Brain microvascular endothelial cell (primary cell): ENCODE measurements around the gene SH2D2A.

Experiments
- DNase-seq: peaks from one replicate; pipeline ENCODE4 v3.0.0-alpha.2; 2020
- H3K27ac ChIP-seq: fragments of 250-450 bp; sonication (Bioruptor Pico); 2 replicates; pipeline ENCODE4 v1.5.1; 2020; ENCODE audit warnings: mild to moderate bottlenecking, moderate library complexity
- H3K27me3 ChIP-seq: fragments of 250-450 bp; sonication (Bioruptor Pico); replicated peaks from 2 replicates; pipeline ENCODE4 v1.5.1; 2020; ENCODE audit warnings: mild to moderate bottlenecking
- H3K36me3 ChIP-seq: fragments of 250-450 bp; sonication (Bioruptor Pico); replicated peaks from 2 replicates; pipeline ENCODE4 v1.5.1; 2020; ENCODE audit warnings: mild to moderate bottlenecking
- H3K4me3 ChIP-seq: 2 replicates; pipeline ENCODE4 v1.5.1; 2011; ENCODE audit warnings: low read depth, mild to moderate bottlenecking, control low read depth, low read length, moderate library complexity
- CTCF ChIP-seq: IDR thresholded peaks from 2 replicates; pipeline ENCODE4 v1.5.1; 2011; ENCODE audit warnings: low read depth, mild to moderate bottlenecking, moderate library complexity, low read length, control low read depth, inconsistent platforms; ENCODE audit errors: missing control alignments
- in situ Hi-C: cut with HindIII; loops from 2 replicates; pipeline ENCODE4 v1.10.0; 2017; ENCODE audit warnings: low sequenced_read_pairs, low pct_ligation_motif_present

SH2D2A gene

GRCh38 chr1:156795787-156796186, 20.9 kb downstream of the SH2D2A start:
- H3K27ac ChIP-seq, result no peak overlapping the region
- in situ Hi-C loops, result no loop called here
- no peak overlapping the region for H3K4me3 ChIP-seq
- no peaks in the 10 kb centered on the region for H3K27me3 ChIP-seq
- no peak for DNase-seq
- TF ChIP-seq CTCF, result no peak
- H3K36me3 ChIP-seq, result peaks cover 72% of the 10 kb centered on the region

GRCh38 chr1:156795374-156795733, 21.3 kb downstream of the SH2D2A start:
- Histone ChIP-seq H3K4me3 (no peak overlapping the region), H3K27ac (no peak overlapping the region), H3K36me3 (peaks cover 67% of the 10 kb centered on the region), H3K27me3 (no peaks in the 10 kb centered on the region)
- no peak for DNase-seq
- no peak for TF ChIP-seq CTCF
- in situ Hi-C loops, result no loop called here

GRCh38 chr1:156794506-156795373, 21.9 kb downstream of the SH2D2A start:
- DNase-seq, result no peak
- H3K4me3 ChIP-seq, result no peak overlapping the region
- TF ChIP-seq CTCF, result no peak
- H3K27me3 ChIP-seq, result no peaks in the 10 kb centered on the region
- peaks cover 61% of the 10 kb centered on the region for H3K36me3 ChIP-seq
- H3K27ac ChIP-seq, result no peak overlapping the region
- in situ Hi-C loops, result no loop called here

- no peak for DNase-seq
- H3K4me3 ChIP-seq, result no peak overlapping the region
- no peak overlapping the region for H3K27ac ChIP-seq
- H3K36me3 ChIP-seq, result peaks cover 49% of the 10 kb centered on the region
- H3K27me3 ChIP-seq, result no peaks in the 10 kb centered on the region
- in situ Hi-C loops, result no loop called here
- no peak for TF ChIP-seq CTCF
Observed at GRCh38 chr1:156789621-156790318, 26.9 kb downstream of the SH2D2A start.

- no peaks in the 10 kb centered on the region for H3K27me3 ChIP-seq
- no peak overlapping the region for H3K27ac ChIP-seq
- no peak for TF ChIP-seq CTCF
- H3K36me3 ChIP-seq, result peaks cover 51% of the 10 kb centered on the region
- DNase-seq, result no peak
- no peak overlapping the region for H3K4me3 ChIP-seq
- in situ Hi-C loops, result no loop called here
Observed at GRCh38 chr1:156788136-156788535, 28.5 kb downstream of the SH2D2A start.
